ENCODE measurements around the gene CDS2. TPM values are rescaled to one million over a fixed set of nuclear protein-coding genes. Genes with fewer than 3 reads are reported as not detected.

The CDS2 gene
- total RNA-seq, 1 experiment from 2014 or later: 26.3 TPM

DNA sequence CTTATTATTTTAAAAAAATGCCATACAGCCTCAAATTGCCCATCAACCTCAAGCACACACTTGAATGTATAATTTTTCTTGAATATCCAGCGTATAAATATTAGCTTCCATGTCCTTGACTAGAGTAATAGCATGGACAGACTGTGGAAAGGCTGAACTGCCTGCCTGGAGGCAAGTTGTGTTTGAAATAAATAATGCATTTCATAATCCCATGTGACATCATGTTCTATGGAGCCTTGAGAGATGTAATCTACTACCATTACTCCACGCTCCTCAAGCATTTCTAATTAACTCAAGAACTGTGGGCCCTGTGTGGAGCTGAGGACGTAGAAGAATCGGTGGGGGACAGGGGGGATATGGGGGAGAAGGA is 94.2 kb downstream of the CDS2 start:
- ChIA-PET POLR2A (interaction anchor here (0.7 kb wide), 1 partner anchor 44 kb away, joined by 4 read pairs; no protein-coding TSS in a partner anchor), CTCF (interaction anchor here (0.7 to 7.2 kb wide), 6 partner anchors 9 to 227 kb away, joined by 3 to 106 read pairs (median 10); partner anchors contain the start of gene CDS2)
- Mint-ChIP-seq H3K4me3 (ENCODE audit: unreplicated experiment) (no peak overlapping the region), H3K36me3 (ENCODE audit: insufficient read depth, unreplicated experiment) (no peaks in the 10 kb centered on the region), H3K27me3 (ENCODE audit: insufficient read depth, unreplicated experiment) (peaks cover 51% of the 10 kb centered on the region), H3K4me1 (ENCODE audit: insufficient read depth, unreplicated experiment) (no peaks in the 10 kb centered on the region), H3K9me3 (ENCODE audit: unreplicated experiment) (no peaks in the 10 kb centered on the region), H3K27ac (ENCODE audit: low read depth, unreplicated experiment) (no peak overlapping the region)
- BruUV-seq (replicated peaks): no TSS peak
- DNase-seq (ENCODE audit: unreplicated experiment): no peak
- TF ChIP-seq, protein P1, sequence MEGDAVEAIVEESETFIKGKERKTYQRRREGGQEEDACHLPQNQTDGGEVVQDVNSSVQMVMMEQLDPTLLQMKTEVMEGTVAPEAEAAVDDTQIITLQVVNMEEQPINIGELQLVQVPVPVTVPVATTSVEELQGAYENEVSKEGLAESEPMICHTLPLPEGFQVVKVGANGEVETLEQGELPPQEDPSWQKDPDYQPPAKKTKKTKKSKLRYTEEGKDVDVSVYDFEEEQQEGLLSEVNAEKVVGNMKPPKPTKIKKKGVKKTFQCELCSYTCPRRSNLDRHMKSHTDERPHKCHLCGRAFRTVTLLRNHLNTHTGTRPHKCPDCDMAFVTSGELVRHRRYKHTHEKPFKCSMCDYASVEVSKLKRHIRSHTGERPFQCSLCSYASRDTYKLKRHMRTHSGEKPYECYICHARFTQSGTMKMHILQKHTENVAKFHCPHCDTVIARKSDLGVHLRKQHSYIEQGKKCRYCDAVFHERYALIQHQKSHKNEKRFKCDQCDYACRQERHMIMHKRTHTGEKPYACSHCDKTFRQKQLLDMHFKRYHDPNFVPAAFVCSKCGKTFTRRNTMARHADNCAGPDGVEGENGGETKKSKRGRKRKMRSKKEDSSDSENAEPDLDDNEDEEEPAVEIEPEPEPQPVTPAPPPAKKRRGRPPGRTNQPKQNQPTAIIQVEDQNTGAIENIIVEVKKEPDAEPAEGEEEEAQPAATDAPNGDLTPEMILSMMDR (IDR thresholded peaks at IDR 0.05; ENCODE audit: unreplicated experiment): no peak
- intact Hi-C loops (cut with micrococcal nuclease): no loop called here

DNA sequence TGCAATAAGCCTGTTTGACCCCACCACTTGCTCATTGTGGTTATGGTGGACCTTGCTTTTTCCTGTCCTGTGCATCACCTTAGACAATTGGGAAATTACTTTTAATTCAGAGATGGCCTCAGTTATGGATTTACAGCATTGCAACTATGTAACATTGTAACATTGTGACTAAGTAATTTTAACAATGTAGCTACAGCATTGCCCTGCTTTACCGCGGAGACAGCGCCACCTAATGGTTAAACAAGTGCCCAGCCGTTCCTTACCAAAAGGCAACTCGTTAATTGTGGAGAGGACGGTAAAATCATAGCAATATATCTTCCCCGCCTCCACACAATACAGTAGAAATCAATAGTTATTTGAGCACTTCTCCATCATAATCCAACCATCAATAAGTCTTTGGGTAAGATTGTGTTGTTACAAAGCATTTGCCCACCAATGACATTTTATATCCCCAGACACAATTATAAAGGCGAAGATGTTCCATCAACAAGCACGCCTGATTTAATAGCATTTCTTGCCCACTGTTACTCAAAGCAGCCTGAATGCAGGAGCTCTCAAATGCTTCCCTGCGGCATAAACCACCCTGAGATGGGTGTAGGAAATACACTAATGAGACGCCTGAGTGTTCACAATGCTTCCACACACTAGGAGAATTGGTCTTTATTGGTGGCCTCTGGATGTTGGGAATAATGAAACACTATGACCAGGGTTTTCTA is 96.3 kb downstream of the CDS2 start:
- CTCF ChIA-PET: interaction anchor here (0.6 to 7.2 kb wide), 25 partner anchors 8 to 640 kb away, joined by 3 to 106 read pairs (median 4); partner anchors contain the start of gene CDS2
- intact Hi-C loops (cut with micrococcal nuclease): loop anchor here (1.0 to 2.0 kb wide), 2 partner anchors 18 to 97 kb away; no protein-coding TSS in a partner anchor
- BruUV-seq (replicated peaks): no TSS peak
- Mint-ChIP-seq H3K36me3 (ENCODE audit: insufficient read depth, unreplicated experiment) (no peaks in the 10 kb centered on the region), H3K27me3 (ENCODE audit: insufficient read depth, unreplicated experiment) (peaks cover 51% of the 10 kb centered on the region), H3K27ac (ENCODE audit: low read depth, unreplicated experiment) (no peak overlapping the region), H3K9me3 (ENCODE audit: unreplicated experiment) (no peaks in the 10 kb centered on the region), H3K4me1 (ENCODE audit: insufficient read depth, unreplicated experiment) (no peaks in the 10 kb centered on the region), H3K4me3 (ENCODE audit: unreplicated experiment) (no peak overlapping the region)
- POLR2A ChIA-PET: no interaction called here
- TF ChIP-seq, protein P1 (IDR thresholded peaks at IDR 0.05; ENCODE audit: unreplicated experiment): peak; percentile 81
- peak; percentile 66 for DNase-seq (ENCODE audit: unreplicated experiment)

DNA sequence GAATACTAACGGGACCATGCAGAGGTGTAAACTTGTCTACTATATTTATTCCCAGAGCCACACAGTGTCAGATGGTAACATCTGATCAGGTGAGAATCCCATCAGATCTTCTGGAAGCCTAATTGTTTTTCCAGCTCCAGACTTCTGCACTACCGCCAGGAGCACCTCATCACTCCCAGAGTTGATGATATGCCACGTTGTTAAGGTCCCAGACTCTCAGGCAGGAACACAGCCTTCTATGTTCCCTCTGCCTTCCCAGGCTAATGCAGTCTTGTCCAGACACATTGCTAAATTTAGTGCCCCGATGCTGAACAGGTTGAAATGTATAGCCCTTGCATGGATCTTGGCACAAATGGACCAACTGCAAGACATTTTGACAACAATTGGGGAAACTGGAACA is 103.7 kb downstream of the CDS2 start:
- CTCF ChIA-PET: interaction anchor here (0.8 to 1.3 kb wide), 4 partner anchors 9 to 217 kb away, joined by 3 to 4 read pairs (median 3); no protein-coding TSS in a partner anchor
- TF ChIP-seq, protein P1 (IDR thresholded peaks at IDR 0.05; ENCODE audit: unreplicated experiment): no peak

DNA sequence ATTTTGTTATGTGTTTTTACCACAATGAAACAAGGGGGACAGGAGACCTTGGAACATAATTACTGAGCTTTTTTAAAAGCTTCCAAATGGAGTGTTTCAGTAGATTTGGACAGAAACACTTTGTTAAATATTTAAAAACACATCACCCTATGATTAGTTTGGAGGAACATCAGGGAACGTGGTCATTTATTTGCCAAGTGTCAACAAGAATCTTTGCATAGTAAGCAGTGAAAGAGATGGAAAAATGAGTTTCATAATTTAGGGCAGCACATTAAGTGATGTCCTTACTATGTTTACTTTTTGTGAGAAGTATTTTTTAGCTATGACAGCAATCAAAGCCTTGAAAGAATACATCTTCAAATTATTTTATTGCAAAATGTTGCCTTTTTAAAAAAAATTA is 107.3 kb downstream of the CDS2 start:
- DNase-seq (ENCODE audit: unreplicated experiment): no peak
- TF ChIP-seq, protein P1 (IDR thresholded peaks at IDR 0.05; ENCODE audit: unreplicated experiment): no peak
- ChIA-PET CTCF (interaction anchor here (0.7 to 2.7 kb wide), 2 partner anchors 11 to 216 kb away, joined by 5 to 10 read pairs; no protein-coding TSS in a partner anchor), POLR2A (interaction anchor here (0.7 to 0.8 kb wide), 2 partner anchors 48 to 210 kb away, joined by 3 read pairs; no protein-coding TSS in a partner anchor)
- Mint-ChIP-seq H3K36me3 (ENCODE audit: insufficient read depth, unreplicated experiment) (no peaks in the 10 kb centered on the region), H3K27me3 (ENCODE audit: insufficient read depth, unreplicated experiment) (peaks cover 92% of the 10 kb centered on the region), H3K4me1 (ENCODE audit: insufficient read depth, unreplicated experiment) (no peaks in the 10 kb centered on the region), H3K27ac (ENCODE audit: low read depth, unreplicated experiment) (no peak overlapping the region), H3K9me3 (ENCODE audit: unreplicated experiment) (peaks cover 8% of the 10 kb centered on the region), H3K4me3 (ENCODE audit: unreplicated experiment) (no peak overlapping the region)
- intact Hi-C loops (cut with micrococcal nuclease): no loop called here
- BruUV-seq (replicated peaks): no TSS peak

More for the DNA sequence above, 103.7 kb downstream of the CDS2 start:
- intact Hi-C loops (cut with micrococcal nuclease): no loop called here
- POLR2A ChIA-PET: no interaction called here
- Mint-ChIP-seq H3K4me1 (ENCODE audit: insufficient read depth, unreplicated experiment) (no peaks in the 10 kb centered on the region), H3K9me3 (ENCODE audit: unreplicated experiment) (no peaks in the 10 kb centered on the region), H3K27me3 (ENCODE audit: insufficient read depth, unreplicated experiment) (peaks cover 59% of the 10 kb centered on the region), H3K27ac (ENCODE audit: low read depth, unreplicated experiment) (no peak overlapping the region), H3K4me3 (ENCODE audit: unreplicated experiment) (no peak overlapping the region), H3K36me3 (ENCODE audit: insufficient read depth, unreplicated experiment) (no peaks in the 10 kb centered on the region)
- no TSS peak for BruUV-seq (replicated peaks)
- no peak for DNase-seq (ENCODE audit: unreplicated experiment)

Measured in MCF 10A (cell line).